GM12878 (cell line): ENCODE measurements around the gene SIK3. TPM values are rescaled to one million over a fixed set of nuclear protein-coding genes. Genes with fewer than 3 reads are reported as not detected.

Source experiments
- ATAC-seq: fragments of 200-7000 bp; cut with Tn5 transposase; 3 replicates; pipeline ENCODE4 v1.9.1; 2020; ENCODE audit warnings: mild to moderate bottlenecking, moderate library complexity
- BruUV-seq: library from RNA; stranded (reverse); fragments of 400-500 nt; replicated peaks from 2 replicates; lab custom pipeline; 2021; lab: Mats Ljungman, UMichigan
- CTCF ChIA-PET: fragments of 300-600 bp; sonication (Branson Sonifier 250); formaldehyde crosslinking; extraction: SDS; loops from one replicate; lab custom pipeline; 2021; ENCODE audit warnings: inconsistent platforms; lab: Yijun Ruan, JAX
- POLR2A ChIA-PET: fragments of 350-600 bp; formaldehyde crosslinking; extraction: SDS; loops from one replicate; lab custom pipeline; 2021; ENCODE audit warnings: inconsistent platforms; lab: Charles Lee
- RAD21 ChIA-PET: fragments of 300-600 bp; sonication (Branson Sonifier 250); formaldehyde crosslinking; loops from one replicate; lab custom pipeline; 2023; ENCODE audit warnings: antibody characterized with exemption; ENCODE audit not compliant: unreplicated experiment; lab: Charles Lee
- SMC1A ChIA-PET: fragments of 300-600 bp; sonication (Branson Sonifier 250); formaldehyde crosslinking; loops from one replicate; lab custom pipeline; 2023; ENCODE audit not compliant: unreplicated experiment, uncharacterized antibody; lab: Charles Lee
- DNase-seq: peaks from one replicate; pipeline ENCODE4 v3.0.0-alpha.2; 2011; ENCODE audit warnings: low read depth, low spot score
- FAIRE-seq: peaks from 3 replicates; lab custom pipeline; 2011; peaks lifted over from hg19 to GRCh38; lab: Jason Lieb, UNC
- H2AFZ ChIP-seq: 2 replicates; pipeline ENCODE4 v1.6.0; 2011; ENCODE audit warnings: low read depth, low read length, control low read depth; ENCODE audit not compliant: control insufficient read depth
- H3K27ac ChIP-seq: 2 replicates; pipeline ENCODE4 v1.5.1; 2011; ENCODE audit warnings: control low read depth; ENCODE audit not compliant: control insufficient read depth, insufficient read depth
- H3K27me3 ChIP-seq, 2 experiments: replicated peaks in 1 of 2; 2 replicates each; pipeline versions ENCODE4 v1.6.0 to v1.6.1; 2011; ENCODE audit warnings: low read length in 1 of 2; ENCODE audit not compliant: control insufficient read depth in 2 of 2, insufficient read depth in 2 of 2
- H3K36me3 ChIP-seq, 2 experiments: 2 replicates each; pipeline ENCODE4 v1.5.1; 2011; ENCODE audit warnings: low read length in 1 of 2; ENCODE audit not compliant: control insufficient read depth in 2 of 2, insufficient read depth in 2 of 2
- H3K4me1 ChIP-seq: 2 replicates; pipeline ENCODE4 v1.6.1; 2011; ENCODE audit warnings: mild to moderate bottlenecking, low read length, moderate library complexity, mixed read lengths; ENCODE audit not compliant: control insufficient read depth, insufficient read depth
- H3K4me2 ChIP-seq: 2 replicates; pipeline ENCODE4 v1.6.0; 2011; ENCODE audit warnings: control low read depth; ENCODE audit not compliant: control insufficient read depth, insufficient read depth
- H3K4me3 ChIP-seq: fragments of 200-600 bp; sonication (generic); 2 replicates; pipeline ENCODE4 v1.5.1; 2016
- H3K79me2 ChIP-seq: 2 replicates; pipeline ENCODE4 v1.6.0; 2011; ENCODE audit warnings: low read length; ENCODE audit not compliant: control insufficient read depth, insufficient read depth
- H3K9ac ChIP-seq: 2 replicates; pipeline ENCODE4 v1.8.0; 2011; ENCODE audit warnings: low read length, control low read depth, mixed read lengths; ENCODE audit not compliant: control insufficient read depth, insufficient read depth
- H3K9me3 ChIP-seq: replicated peaks from 3 replicates; pipeline ENCODE4 v1.5.1; 2011; ENCODE audit warnings: mild to moderate bottlenecking, low read length; ENCODE audit not compliant: control insufficient read depth, insufficient read depth
- H4K20me1 ChIP-seq: 2 replicates; pipeline ENCODE4 v1.6.0; 2011; ENCODE audit not compliant: control insufficient read depth, insufficient read depth
- CTCF ChIP-seq, 3 experiments: IDR thresholded peaks in 2 of 3; conservative IDR thresholded peaks in 1 of 3; 2 replicates each; pipeline ENCODE4 v1.5.1; 2011; ENCODE audit warnings: low read depth in 3 of 3, low read length in 3 of 3, mild to moderate bottlenecking in 3 of 3, control low read depth in 2 of 3, moderate library complexity in 2 of 3, inconsistent platforms in 1 of 3, mixed read lengths in 1 of 3; ENCODE audit not compliant: control insufficient read depth in 2 of 3, insufficient read depth in 1 of 3; ENCODE audit errors: extremely low read depth in 1 of 3
- ETV6 ChIP-seq, 2 experiments: fragments of 450-650 bp in 1 of 2; IDR thresholded peaks in 1 of 2; conservative IDR thresholded peaks in 1 of 2; 2 replicates each; pipeline ENCODE4 v1.6.1; 2014; ENCODE audit warnings: antibody characterized with exemption in 1 of 2, borderline replicate concordance in 1 of 2, low read depth in 1 of 2, mild to moderate bottlenecking in 1 of 2, moderate library complexity in 1 of 2
- FOXM1 ChIP-seq: IDR thresholded peaks from 2 replicates; pipeline ENCODE4 v1.6.1; 2012; ENCODE audit warnings: low read depth, mild to moderate bottlenecking, inconsistent platforms, low read length, moderate library complexity
- MXI1 ChIP-seq: fragments of 150-350 bp; IDR thresholded peaks from 2 replicates; pipeline ENCODE4 v1.6.1; 2011; ENCODE audit warnings: low read depth, mild to moderate bottlenecking, inconsistent platforms, low read length, improper control_type of control experiment
- PAX8 ChIP-seq: fragments of 450-650 bp; IDR thresholded peaks from 2 replicates; pipeline ENCODE4 v1.6.1; 2017; ENCODE audit warnings: mild to moderate bottlenecking, moderate library complexity
- RAD21 ChIP-seq: IDR thresholded peaks from 2 replicates; pipeline ENCODE4 v1.6.1; 2011; ENCODE audit warnings: mild to moderate bottlenecking, low read depth, low read length, moderate library complexity; ENCODE audit not compliant: insufficient read depth
- RB1 ChIP-seq: fragments of 450-650 bp; formaldehyde crosslinking; IDR thresholded peaks from 2 replicates; pipeline ENCODE4 v1.6.1; 2017; ENCODE audit warnings: mild to moderate bottlenecking, borderline replicate concordance
- RCOR1 ChIP-seq: conservative IDR thresholded peaks from 2 replicates; pipeline ENCODE4 v1.6.1; 2012; ENCODE audit warnings: low read depth, low read length, improper control_type of control experiment
- TCF12 ChIP-seq: IDR thresholded peaks from 2 replicates; pipeline ENCODE4 v1.6.1; 2011; ENCODE audit warnings: low read depth, mild to moderate bottlenecking, low read length
- ZNF24 ChIP-seq: fragments of 450-650 bp; IDR thresholded peaks from 2 replicates; pipeline ENCODE4 v1.6.1; 2017; ENCODE audit warnings: antibody characterized with exemption, mild to moderate bottlenecking
- WGBS: methylation state at CpG from one replicate; pipeline ENCODE4 v1.1.6; 2016; ENCODE audit warnings: low lambda C conversion rate; ENCODE audit not compliant: insufficient replicate concordance, insufficient coverage; ENCODE audit errors: missing lambda C conversion rate; 5-methylcytosine and 5-hydroxymethylcytosine counted together
- in situ Hi-C: fragments of 300-500 bp; cut with MboI; formaldehyde crosslinking; loops from 9 replicates; pipeline ENCODE4 v1.14.3; 2018; ENCODE audit warnings: mixed read lengths
- intact Hi-C: fragments of 100-400 bp; cut with micrococcal nuclease; formaldehyde crosslinking; loops from one replicate; pipeline ENCODE4 v1.14.2; 2022; ENCODE audit not compliant: unreplicated experiment
- polyA plus RNA-seq, 11 experiments: library from polyadenylated mRNA; depleted of rRNA in 4 of 11; unstranded in 6 of 11; stranded (reverse) in 5 of 11; fragments of >200 nt; fragmentation: Nextera tagmentation in 4 of 11; fragmentation: Illumina TruSeq in 1 of 11; extraction: Ambion mirVana in 4 of 11; extraction: Trizol in 1 of 11; gene quantifications; 1 replicate in 1 of 11; 2 replicates in 10 of 11; pipeline versions ENCODE4 v1.2.1 to v1.2.3, GENCODE V29; 2011 to 2016; ENCODE audit warnings: inconsistent platforms in 2 of 11, missing spikeins in 2 of 11, low read depth in 1 of 11
- total RNA-seq, 4 experiments: library from RNA; depleted of rRNA in 3 of 4; stranded (reverse); fragments of >200 nt in 3 of 4; fragmentation: Illumina TruSeq in 1 of 4; extraction: Trizol in 1 of 4; gene quantifications; 2 replicates each; pipeline versions ENCODE4 v1.2.1 to v1.2.3, GENCODE V29; 2013 to 2021

SIK3 gene
- total and polyA plus RNA-seq, 10 of the 15 experiments (the other 5 are each of a cell fraction or from before 2014, with no cell fraction given) = 2.5 to 31.9 (median 11.1) TPM

GRCh38 chr11:117011541-117011898 is 86.7 kb downstream of the SIK3 start:
- peaks cover 3% of the 10 kb centered on the region; the same call in 1 of the 2 replicates for H3K4me1 ChIP-seq
- DNase-seq = no peak
- no TSS peak for BruUV-seq
- H3K4me3 ChIP-seq = no peak overlapping the region
- no peak for TF ChIP-seq ZNF24
- TF ChIP-seq CTCF (IDR thresholded peaks at IDR 0.05 in 2 of 3, conservative IDR thresholded peaks at IDR 0.05 in 1 of 3; ENCODE audit: control insufficient read depth in 2 of 3, extremely low read depth in 1 of 3, insufficient read depth in 1 of 3, low read depth in 3 of 3, low read length in 3 of 3) = no peak
- TF ChIP-seq RB1 = no peak
- no peak for TF ChIP-seq ETV6 (conservative IDR thresholded peaks at IDR 0.05 in 1 of 2, IDR thresholded peaks at IDR 0.05 in 1 of 2; ENCODE audit: borderline replicate concordance in 1 of 2, low read depth in 1 of 2)
- TF ChIP-seq RCOR1 = no peak
- TF ChIP-seq FOXM1 = no peak
- TF ChIP-seq RAD21 = no peak
- TF ChIP-seq MXI1 = no peak
- no peak for TF ChIP-seq TCF12
- TF ChIP-seq PAX8 = no peak
- RAD21 ChIA-PET = no interaction called here
- ATAC-seq = no peak
- H3K9me3 ChIP-seq = no peaks in the 10 kb centered on the region
- FAIRE-seq = no peak
- H3K79me2 ChIP-seq = peaks cover 3% of the 10 kb centered on the region
- CTCF ChIA-PET = interaction anchor here (0.9 to 1.3 kb wide), 2 partner anchors 10 to 96 kb away, joined by 3 to 4 read pairs; no protein-coding TSS in a partner anchor
- 94% methylated on average over 3 of the region's 3 CpGs for WGBS
- SMC1A ChIA-PET = interaction anchor here (0.7 to 1.4 kb wide), 3 partner anchors 11 to 83 kb away, joined by 3 to 4 read pairs (median 3); no protein-coding TSS in a partner anchor
- no peak overlapping the region for H3K4me2 ChIP-seq
- in situ Hi-C loops (no loop called here), intact Hi-C loops (no loop called here)
- no peak overlapping the region for H3K27ac ChIP-seq
- H4K20me1 ChIP-seq = no peaks in the 10 kb centered on the region
- no peak overlapping the region for H3K9ac ChIP-seq
- H2AFZ ChIP-seq = no peak overlapping the region
- POLR2A ChIA-PET = interaction anchor here (0.7 to 1.4 kb wide), 2 partner anchors 10 to 186 kb away, joined by 3 to 4 read pairs; no protein-coding TSS in a partner anchor
- no peaks in the 10 kb centered on the region for H3K27me3 ChIP-seq
- no peaks in the 10 kb centered on the region; a peak in 1 of 4 replicates for H3K36me3 ChIP-seq
